Stimulated activated CD4-positive, alpha-beta T cell treated with anti-CD3 and anti-CD28 coated beads, Interleukin-2, amount 100 ng/mL, for 4 hours (primary cell): ENCODE results near the gene OR9Q1.

ENCODE experiments used
- DNase-seq: peaks from one replicate; pipeline ENCODE4 v3.0.0-alpha.2; 2020; ENCODE audit warnings: low read depth

OR9Q1 gene

DNA sequence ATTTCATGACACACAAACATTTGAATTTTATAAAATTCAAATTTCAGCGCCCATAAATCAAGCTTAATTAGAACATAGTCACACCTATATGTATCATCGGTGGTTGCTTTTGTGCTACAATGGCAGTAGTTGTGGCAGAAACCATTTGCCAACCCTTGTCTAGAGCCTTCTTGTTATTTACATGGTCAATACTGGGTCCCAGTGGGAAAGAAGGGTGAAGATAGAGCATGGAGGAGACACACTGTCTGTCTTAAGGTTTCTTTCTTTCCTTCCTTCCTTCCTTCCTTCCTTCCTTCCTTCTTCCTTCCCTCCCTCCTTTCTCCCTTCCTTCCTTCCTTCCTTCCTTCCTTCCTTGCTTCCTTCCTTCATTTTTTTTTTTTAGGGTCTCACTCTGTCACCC lies 10.8 kb downstream of the OR9Q1 start:
- DNase-seq, result no peak

DNA sequence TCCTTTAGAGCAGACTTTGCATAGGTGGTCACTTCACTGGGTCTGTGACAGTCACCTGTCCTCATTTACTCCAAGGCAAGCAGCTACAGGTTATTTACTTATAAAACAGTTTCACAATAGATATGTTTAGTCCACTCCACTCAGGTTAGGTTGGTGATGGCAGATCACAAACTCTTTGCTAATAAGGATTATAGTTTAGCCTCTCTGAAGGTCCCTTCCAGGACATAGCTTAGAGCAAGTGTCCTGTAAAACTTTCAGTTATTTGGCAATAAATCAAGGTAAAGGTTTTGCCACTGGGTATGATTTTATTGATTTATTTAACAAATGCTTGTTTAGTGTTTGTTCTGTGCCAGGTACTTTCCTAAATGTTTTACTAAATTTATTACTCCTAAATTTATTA lies 15.9 kb downstream of the OR9Q1 start:
- no peak for DNase-seq

DNA sequence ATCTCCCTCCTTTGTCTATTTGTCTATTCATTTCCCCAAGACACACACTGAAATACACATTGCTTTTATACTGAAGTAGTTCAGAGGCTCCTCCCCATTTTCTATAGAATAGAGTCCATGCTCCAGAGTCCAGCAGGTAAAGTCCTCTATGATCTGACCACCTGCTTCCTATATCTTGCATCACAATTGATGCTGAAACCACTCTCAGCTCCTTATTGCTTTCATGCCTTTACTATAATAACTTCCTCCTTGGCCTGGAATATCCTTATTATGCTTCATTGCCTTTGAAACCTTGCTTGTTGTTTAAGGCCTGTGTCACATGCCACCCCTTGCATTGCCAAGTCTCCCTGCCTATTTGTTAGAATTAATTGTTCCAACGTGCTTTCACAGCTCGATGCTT lies 19.7 kb downstream of the OR9Q1 start:
- no peak for DNase-seq

DNA sequence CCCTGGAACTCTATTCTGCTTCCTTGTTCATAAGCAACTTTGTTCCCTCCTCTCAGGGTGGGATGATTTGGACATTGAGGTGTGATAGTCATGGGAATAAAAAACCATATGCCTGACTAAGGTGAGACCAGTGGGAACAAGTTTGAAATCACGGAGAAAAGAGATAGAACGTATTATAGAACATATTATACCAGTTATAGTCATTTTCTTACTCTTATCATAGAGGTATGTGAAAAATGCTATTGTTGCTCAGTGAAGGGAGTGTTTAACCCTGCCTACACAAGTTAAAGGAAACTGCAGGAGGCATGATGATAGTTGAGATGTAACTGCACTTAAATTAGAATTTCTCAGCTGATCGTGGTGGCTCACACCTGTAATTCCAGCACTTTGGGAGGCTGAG lies 22.6 kb downstream of the OR9Q1 start:
- DNase-seq, result no peak

DNA sequence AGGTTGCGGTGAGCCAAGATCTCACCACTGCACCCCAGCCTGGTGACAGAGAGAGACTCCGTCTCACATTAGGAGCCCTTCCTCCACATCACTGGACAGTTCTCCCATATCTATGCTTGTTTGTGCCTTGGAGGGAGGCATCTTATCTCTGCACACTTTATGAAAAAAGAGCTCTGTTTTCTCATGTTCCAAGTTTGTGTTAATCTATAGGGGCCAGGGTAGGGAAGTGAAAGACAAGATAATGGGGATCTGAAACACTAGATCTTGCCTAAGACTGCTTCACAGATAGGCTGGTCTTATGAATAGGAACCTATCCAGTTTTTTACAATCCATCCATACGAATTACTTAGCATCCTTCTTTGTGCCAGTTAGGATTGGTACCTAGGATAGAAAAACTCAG lies 24.1 kb downstream of the OR9Q1 start:
- DNase-seq, result no peak

DNA sequence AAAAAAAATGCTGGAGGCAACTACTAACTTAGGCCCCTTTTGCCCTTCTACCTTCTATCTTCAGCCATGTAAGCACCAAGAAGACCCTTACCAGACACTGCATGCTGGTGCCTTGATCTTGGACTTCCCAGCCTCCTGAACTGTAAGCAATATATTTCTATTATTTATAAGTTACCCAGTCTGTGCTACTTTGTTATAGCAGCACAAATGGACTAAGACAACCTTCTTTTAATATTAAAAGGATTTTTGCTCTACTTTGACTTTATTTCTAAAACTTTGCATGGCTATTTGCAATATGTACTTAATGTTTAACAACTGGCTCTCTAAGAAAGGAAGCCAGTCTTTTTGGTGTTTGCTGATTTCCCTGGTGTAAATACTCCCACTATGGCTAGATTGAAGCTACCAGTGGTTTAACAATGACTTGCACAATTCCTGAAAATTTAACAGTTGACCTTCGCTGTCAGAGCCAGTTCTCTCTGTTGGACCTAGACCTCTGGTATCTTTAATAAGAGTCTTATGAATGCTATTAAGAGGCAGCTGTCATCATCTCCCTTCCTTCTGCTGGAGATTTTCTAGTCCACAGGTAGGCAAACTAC lies 32.2 kb downstream of the OR9Q1 start:
- no peak for DNase-seq

DNA sequence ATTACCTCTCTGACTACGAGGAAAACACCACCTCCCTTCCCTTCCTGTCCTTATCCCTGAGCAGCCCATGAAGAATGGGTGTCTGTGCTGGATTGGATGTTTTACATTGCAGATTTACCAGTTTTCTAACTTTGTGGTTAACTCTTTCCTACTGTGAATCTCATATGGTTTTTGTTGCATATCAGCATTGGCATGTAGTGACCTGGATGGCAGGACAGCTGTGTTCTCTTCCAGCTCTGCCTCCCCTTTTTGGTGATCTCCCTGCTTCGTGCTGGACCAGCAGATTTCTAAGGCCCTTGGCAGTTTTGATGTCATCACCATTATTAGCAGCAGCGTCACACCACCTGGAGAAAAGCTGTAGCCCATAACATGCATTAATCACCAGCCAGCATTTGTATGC lies 33.8 kb downstream of the OR9Q1 start:
- no peak for DNase-seq

DNA sequence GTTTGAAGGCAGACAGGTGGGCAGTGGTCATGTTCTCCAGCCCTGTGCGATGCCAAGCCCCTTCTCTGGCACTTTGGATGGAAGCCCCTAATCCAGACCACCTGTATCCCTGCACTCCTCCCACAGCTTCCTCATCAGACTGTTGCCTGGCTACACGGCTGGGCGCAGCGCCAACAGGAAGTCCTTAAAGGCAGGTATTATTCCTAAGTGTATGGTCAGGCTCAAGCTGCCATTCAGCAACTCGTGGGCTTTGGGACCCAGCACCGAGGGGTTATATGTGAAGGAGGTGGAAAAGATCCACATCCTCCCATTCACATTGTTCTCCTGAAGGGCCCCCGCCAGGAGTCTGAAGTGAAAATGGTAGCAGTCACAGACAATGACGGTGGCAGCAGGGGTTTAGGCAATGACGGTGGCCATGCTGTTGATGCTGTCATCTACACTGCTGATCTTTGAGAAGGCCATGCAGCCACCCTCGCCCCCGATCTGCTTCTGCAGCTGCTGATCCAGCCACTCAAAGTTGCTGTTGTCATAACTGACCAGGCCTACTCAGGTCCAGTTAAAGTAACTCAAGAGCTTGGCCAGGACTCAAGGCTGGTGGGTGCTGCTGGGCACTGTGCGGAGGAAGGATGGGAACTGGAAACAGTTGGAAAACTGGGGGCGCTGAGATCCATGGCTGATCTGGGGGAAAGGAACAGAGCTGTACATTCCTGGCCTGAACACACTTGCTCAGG lies 34.8 kb downstream of the OR9Q1 start:
- DNase-seq, result no peak

DNA sequence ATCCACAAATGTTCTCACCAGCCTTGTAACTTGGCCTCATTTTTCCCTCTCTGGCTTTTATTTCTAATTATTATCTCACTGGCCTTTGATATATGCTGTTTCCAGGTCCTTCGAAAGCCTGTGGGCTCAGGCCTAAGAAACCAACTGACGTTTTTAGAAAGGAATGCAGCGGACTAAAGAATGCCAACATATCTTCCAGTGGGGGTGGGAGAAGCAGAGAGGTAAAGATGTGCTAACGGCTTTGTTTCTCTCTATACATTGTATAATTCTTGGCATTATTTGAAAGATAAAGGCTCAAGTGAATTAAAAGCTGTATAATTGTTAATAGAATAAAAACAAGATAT lies 35.3 kb downstream of the OR9Q1 start:
- DNase-seq, result no peak

DNA sequence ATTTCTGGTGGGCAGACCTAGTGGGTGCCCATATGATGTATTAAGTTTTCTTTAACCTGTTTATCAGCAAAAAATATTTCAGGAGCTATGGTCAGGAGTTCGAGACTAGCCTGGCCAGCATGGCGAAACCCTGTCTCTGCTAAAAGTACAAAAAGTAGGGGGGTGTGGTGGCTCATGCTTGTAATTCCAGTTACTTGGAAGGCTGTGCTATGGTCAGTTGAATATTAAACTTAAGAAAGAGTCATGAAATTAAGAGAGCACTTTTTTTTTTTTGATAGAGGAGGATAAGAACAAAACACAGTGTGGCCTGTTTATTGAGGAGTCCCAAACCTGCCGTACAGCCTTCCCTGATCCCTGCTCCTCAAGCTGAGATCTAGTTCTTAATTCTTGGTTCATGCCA lies 36.9 kb downstream of the OR9Q1 start:
- no peak for DNase-seq

DNA sequence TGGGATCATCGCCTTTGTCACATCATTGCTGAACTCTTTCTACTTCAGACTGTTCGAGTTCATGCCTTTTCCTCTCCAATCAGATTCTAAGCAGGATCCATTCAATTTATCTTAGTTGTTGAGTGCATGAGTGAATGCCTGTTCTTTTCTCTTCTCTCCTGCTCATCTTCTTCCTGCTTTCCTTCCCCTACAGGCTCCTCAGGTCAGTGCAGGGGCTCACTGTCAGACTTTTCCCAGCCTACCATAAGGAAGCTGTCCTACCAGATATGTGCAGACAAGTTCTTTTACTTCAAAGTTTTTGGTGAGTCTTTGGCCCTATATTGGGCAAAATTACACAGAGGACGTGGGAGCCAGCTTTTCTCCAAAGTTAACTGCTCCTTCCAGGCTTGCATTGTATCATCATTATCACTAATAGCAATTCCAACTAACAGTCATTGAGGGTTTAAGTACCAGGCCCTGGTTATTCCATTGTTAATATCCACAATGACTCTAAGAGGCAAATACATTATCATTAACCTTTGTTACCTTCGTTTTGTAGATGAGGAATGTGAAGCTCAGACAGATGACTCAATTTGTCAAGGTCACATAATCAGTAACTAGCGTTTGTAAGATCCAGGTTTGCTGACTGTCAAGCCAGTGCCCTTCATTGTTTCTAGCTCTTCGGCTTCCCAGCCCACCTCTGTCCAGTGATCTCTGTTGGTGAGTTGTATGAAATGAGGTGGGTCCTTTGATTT lies 37.4 kb downstream of the OR9Q1 start:
- no peak for DNase-seq

DNA sequence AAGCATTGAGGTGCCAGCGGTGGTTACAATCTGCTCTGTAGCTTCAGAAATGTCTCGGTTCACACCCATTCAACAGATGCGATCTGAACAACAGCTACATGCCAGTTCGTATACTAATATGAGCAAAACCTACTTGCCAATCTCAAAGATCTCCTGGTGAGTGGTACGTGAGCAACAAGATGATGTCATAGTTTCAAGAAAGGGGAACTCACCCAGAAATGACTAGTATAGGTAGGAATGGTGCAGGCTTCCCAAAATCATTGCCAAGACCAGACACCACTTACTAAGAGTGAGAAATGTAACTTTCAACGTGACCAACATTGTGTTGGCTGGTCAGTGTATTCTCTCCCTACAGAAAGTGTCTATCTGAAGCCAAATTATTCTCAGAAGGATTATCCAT lies 38.1 kb downstream of the OR9Q1 start:
- DNase-seq, result no peak

DNA sequence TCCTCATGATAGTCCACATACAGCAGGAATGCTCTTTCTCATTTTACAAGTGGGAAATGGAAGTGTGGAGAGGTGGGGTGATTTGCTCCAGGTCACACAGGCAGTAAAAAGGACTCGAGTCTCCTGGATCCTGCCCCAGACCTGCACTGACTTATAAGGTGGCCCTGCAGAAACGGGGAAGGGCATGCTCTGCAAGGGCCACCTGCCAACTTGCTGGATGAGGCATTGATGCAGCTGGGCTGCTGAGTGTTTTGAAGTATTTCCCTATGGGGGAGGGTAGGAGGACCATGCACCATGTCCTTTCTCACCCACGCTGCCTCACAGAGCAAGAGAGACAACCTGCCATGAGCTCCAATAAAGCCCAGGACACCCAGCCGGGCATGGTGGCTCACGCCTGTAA lies 44.0 kb downstream of the OR9Q1 start:
- no peak for DNase-seq

DNA sequence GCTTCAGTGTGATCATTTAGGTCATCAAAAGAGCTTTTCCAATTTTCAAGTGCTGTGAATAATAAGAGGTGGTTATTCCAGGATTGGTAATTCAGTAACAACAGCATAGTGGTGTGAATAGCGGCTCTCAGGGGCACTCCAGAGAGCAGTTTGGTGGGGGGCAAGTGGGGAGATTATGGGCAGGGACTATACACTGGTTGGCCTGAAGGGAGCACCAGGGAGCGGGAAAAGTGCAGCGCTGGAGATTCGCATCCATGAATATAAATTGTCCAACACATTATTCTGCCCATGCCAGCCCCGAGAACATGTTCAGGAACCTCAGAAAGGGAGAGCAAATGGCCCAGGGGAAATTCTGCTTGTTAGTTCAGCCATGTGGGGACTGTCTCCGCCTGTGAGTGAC lies 45.0 kb downstream of the OR9Q1 start:
- DNase-seq, result no peak

DNA sequence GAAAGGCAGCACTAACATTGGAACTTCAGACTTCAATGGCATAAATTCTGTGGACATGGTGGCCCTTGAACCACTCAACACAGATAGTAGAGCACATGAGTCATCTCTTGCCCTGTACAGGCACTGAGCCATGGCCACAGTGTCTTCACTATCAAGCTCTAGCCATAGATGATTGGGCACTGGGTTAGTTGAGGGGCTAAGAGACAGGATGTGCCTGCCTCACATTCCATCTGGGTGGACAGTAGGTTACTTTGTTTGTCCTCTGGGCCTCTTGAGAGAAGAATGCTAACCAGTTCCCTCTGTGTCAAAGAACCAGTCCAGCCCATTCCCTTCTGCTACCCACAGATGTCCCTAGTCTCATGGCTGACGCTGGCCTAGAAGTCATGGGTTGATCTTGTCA lies 46.9 kb downstream of the OR9Q1 start:
- DNase-seq, result no peak

DNA sequence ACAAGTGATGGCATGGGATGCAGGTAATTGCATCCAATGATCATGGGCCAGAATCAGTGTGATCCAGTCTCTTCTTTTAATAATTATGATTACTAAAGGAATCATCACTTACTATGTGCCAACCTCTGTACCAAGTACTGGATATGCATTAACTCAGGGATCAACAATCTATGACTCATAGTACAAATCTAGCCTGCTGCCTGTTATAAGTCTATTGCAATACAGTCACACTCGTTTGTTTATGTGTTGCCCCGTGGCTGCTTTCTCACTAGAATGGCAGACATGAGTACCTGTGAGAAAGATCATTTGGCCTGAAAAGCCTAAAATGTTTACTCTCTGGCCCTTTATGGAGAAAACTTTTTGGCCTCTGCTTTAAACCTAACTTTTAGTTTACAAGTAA lies 52.1 kb downstream of the OR9Q1 start:
- no peak for DNase-seq

DNA sequence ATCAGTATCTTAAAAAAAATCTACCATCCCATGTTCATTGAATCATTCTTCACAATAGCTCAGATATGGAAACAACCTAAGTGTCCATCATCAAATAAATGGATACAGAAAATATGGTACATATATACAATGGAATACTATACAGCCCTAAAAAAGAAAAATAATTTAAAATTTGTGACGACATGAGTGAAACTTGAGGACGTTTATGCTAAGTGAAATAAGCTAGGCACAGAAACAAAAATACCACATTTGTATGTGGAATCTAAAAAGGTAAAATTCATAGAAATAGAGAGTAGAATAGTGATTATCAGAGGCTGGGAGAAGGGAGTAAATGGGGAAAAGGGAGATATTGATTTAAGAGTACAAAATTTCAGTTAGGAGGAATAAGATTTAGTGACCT lies 62.8 kb downstream of the OR9Q1 start:
- DNase-seq, result no peak

DNA sequence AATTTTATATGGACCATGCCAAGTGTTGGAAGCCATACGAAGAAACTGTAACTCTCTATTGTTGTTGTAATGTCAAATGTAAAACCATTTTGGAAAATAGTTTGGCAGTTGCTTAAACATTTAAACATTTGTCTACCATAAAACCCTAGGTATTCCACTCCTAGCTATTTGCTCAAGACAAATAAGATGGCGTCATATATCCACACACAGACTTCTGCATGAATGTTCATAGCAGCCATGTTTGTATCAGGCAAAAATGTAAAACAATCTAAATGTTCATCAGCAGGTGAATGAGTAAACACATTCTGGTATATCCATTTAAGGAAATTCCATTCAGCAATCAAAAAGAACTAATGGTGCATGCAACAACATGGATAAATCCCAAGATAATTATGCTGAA lies 73.8 kb downstream of the OR9Q1 start:
- DNase-seq, result no peak

DNA sequence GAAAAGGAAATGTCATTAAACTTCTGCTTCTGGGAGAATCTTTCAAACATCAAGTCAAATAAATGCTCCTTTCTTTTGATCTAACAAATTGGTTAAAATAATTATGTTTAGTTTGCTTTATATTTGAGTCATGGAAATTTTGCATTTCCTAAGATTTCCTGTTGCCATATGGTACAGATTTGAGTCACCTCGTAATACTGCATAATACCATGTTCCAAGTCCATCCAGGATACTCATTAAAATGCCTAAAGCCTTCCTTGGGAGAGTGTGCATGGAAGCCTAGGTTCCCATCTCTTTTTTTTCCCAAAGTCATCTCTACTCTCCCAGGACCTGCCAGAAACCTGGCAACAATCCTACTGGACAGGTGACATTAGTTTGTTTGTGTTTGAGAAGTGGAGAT lies 97.4 kb downstream of the OR9Q1 start:
- DNase-seq, result no peak

DNA sequence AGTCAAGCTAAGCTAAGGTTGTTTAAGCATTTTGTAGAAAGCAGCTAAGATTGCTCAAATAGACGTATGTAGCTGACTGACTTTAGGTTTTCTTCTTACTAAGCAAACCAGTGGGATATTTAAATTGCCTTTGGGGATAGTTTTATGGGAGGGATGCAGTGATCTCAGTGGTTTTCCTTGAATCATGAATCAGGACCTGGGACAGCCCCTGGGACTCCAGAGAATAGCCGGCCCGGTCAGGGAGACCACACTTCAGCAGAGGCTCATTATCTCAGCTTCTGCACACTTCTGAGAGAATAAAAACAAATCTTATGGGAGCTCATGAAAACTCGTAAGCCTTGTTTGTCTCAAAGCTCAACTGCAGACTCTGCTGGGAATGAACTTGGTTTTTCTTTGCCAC lies 101.8 kb downstream of the OR9Q1 start, which contains the start of gene OR9I1:
Gene OR9I1 (minus strand): TSS at position 62 of the 400 bp plus-strand sequence. CDS start 6,086 bp downstream, outside the sequence.
- DNase-seq, result no peak

DNA sequence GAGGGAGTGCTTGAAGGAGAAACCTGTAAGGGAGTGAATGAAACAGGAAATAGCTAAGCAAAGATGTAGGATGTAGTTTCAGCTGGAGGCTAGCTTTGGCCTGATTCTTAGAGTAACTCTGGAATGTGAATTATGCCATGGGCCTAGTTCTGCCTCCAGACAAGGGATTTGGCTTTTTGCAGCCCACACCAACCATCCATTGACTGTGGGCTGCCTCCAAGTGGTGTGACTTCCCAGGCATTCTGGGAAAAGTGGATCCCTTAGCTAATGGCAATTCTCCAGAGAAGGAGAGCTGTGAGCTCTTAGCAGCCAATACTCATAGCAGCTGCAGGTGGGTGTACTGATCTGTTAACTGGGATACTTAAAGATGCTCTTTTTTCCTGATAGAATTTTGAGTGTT lies 103.7 kb downstream of the OR9Q1 start:
- DNase-seq, result no peak

DNA sequence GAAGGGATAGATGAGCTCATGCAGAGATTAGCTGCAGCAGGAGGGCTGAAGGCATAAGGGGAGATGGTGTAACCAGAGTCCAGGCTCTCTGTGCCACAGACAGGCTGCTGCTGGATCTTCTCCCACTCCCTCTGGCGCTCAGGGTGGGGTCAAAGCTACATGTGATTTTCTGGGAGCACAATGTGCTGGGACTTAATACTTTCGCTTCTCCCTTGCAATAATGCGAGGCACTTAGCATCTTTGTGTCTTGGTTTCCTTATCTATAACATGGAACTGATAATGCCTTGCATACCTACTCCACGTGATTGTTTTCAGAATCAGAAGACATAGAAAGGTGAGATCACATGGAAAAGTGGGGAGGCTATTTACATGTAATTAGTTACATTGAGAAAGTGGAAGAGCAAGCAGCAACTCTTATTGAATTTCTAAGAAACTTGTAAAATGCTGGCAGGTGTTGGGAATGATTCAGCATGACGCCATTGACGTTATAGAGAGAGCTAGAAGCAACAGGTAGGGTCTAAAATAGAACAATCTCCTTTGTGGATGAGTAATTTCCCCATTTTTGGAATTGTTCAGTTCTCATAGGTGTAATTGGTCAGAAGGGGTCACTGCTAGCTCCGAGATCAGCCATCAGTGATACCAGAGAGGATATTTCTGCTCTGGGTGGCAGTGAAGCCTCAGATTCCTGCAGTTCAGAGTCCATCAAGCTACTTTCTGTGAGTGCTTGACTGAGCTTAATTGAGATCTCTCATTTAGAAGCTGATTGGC lies 109.8 kb downstream of the OR9Q1 start:
- DNase-seq, result no peak

DNA sequence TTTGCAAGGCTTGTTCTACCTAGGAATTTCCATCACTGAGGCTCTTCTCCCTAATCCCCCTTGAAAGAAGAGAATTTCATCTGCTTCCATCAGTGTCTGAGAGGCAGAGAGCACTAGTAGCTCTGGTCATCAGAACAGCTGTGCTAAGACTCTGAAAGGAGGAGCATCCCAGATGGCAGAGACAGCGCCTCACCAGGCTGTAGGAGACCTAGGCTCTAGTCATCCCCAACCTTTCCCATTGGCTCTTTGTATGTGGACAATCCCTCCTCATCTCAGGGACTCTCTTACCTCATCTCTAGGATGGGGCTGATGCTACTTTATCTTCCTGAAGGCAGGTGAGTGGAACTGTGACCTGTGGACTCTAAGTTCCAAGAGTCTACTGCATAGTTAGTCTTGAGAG lies 110.5 kb downstream of the OR9Q1 start:
- no peak for DNase-seq
